ENCODE data around the gene KCNS1. TPM values are rescaled to one million over a fixed set of nuclear protein-coding genes. Genes with fewer than 3 reads are reported as not detected.

KCNS1 gene
- total RNA-seq, 1 experiment from 2014 or later: not detected

GRCh38 chr20:45095805-45096238, 5.1 kb downstream of the KCNS1 start:
- POLR2A ChIA-PET: interaction anchor here (0.6 kb wide), 2 partner anchors 66 to 78 kb away, joined by 5 to 6 read pairs; no protein-coding TSS in a partner anchor

GRCh38 chr20:45094864-45095574, 5.9 kb downstream of the KCNS1 start:
- BruUV-seq (replicated peaks): no TSS peak
- ATAC-seq: no peak

More at GRCh38 chr20:45095805-45096238, 5.1 kb downstream of the KCNS1 start:
- ATAC-seq (peak; percentile 76), DNase-seq (ENCODE audit: low read depth, low spot score) (peak; percentile 55)
- H3K9me3 ChIP-seq (ENCODE audit: control insufficient read depth, insufficient read depth, low read depth, low read length): no peaks in the 10 kb centered on the region
- BruUV-seq (replicated peaks): no TSS peak
- no peaks in the 10 kb centered on the region for H3K4me1 ChIP-seq (ENCODE audit: control insufficient read depth, insufficient read depth, low read length)
- CTCF ChIA-PET: interaction anchor here (0.6 to 3.9 kb wide), 7 partner anchors 8 to 198 kb away, joined by 3 to 19 read pairs (median 4); no protein-coding TSS in a partner anchor
- H3K36me3 ChIP-seq (ENCODE audit: control insufficient read depth, insufficient read depth, low read length): no peaks in the 10 kb centered on the region
- no peak overlapping the region for H3K27ac ChIP-seq (ENCODE audit: low read length)
- intact Hi-C loops (cut with micrococcal nuclease; ENCODE audit: unreplicated experiment): loop anchor here (2.0 to 10.0 kb wide), 2 partner anchors 51 to 81 kb away; no protein-coding TSS in a partner anchor
- in situ Hi-C loops (cut with HindIII; ENCODE audit: low pct_unique_long_range_greater_than_20kb, low sequenced_read_pairs): no loop called here
- H3K27me3 ChIP-seq (ENCODE audit: control insufficient read depth, insufficient read depth, low read length): no peaks in the 10 kb centered on the region
- no peak overlapping the region for H3K4me3 ChIP-seq (ENCODE audit: low read depth in 2 of 2, low read length in 2 of 2)
- TF ChIP-seq CTCF (IDR thresholded peaks at IDR 0.05): peak; percentile 92
- TF ChIP-seq SIN3A (IDR thresholded peaks at IDR 0.05; ENCODE audit: borderline replicate concordance, insufficient read depth, low read depth, low read length): no peak
- 0 out of 2 replicates have a peak, but pooled peaks have one; percentile 27 for TF ChIP-seq TCF7L2 (IDR thresholded peaks at IDR 0.05; ENCODE audit: low read depth, low read length)

More at GRCh38 chr20:45094864-45095574, 5.9 kb downstream of the KCNS1 start:
- H3K4me3 ChIP-seq (ENCODE audit: low read depth in 2 of 2, low read length in 2 of 2): no peak overlapping the region
- intact Hi-C loops (cut with micrococcal nuclease; ENCODE audit: unreplicated experiment): loop anchor here (10.0 kb wide), 1 partner anchor 80 kb away; no protein-coding TSS in a partner anchor
- no peaks in the 10 kb centered on the region for H3K27me3 ChIP-seq (ENCODE audit: control insufficient read depth, insufficient read depth, low read length)
- H3K36me3 ChIP-seq (ENCODE audit: control insufficient read depth, insufficient read depth, low read length): no peaks in the 10 kb centered on the region
- no peak for DNase-seq (ENCODE audit: low read depth, low spot score)
- H3K4me1 ChIP-seq (ENCODE audit: control insufficient read depth, insufficient read depth, low read length): no peaks in the 10 kb centered on the region
- ChIA-PET POLR2A (no interaction called here), CTCF (interaction anchor here (1.3 to 3.9 kb wide), 5 partner anchors 8 to 199 kb away, joined by 3 to 19 read pairs (median 8); no protein-coding TSS in a partner anchor)
- no peak for TF ChIP-seq TCF7L2 (IDR thresholded peaks at IDR 0.05; ENCODE audit: low read depth, low read length)
- TF ChIP-seq SIN3A (IDR thresholded peaks at IDR 0.05; ENCODE audit: borderline replicate concordance, insufficient read depth, low read depth, low read length): no peak
- TF ChIP-seq CTCF (IDR thresholded peaks at IDR 0.05): no peak
- no peak for TF ChIP-seq POLR2AphosphoS5 (IDR thresholded peaks at IDR 0.05; ENCODE audit: low read depth, low read length)
- TF ChIP-seq, protein P1, sequence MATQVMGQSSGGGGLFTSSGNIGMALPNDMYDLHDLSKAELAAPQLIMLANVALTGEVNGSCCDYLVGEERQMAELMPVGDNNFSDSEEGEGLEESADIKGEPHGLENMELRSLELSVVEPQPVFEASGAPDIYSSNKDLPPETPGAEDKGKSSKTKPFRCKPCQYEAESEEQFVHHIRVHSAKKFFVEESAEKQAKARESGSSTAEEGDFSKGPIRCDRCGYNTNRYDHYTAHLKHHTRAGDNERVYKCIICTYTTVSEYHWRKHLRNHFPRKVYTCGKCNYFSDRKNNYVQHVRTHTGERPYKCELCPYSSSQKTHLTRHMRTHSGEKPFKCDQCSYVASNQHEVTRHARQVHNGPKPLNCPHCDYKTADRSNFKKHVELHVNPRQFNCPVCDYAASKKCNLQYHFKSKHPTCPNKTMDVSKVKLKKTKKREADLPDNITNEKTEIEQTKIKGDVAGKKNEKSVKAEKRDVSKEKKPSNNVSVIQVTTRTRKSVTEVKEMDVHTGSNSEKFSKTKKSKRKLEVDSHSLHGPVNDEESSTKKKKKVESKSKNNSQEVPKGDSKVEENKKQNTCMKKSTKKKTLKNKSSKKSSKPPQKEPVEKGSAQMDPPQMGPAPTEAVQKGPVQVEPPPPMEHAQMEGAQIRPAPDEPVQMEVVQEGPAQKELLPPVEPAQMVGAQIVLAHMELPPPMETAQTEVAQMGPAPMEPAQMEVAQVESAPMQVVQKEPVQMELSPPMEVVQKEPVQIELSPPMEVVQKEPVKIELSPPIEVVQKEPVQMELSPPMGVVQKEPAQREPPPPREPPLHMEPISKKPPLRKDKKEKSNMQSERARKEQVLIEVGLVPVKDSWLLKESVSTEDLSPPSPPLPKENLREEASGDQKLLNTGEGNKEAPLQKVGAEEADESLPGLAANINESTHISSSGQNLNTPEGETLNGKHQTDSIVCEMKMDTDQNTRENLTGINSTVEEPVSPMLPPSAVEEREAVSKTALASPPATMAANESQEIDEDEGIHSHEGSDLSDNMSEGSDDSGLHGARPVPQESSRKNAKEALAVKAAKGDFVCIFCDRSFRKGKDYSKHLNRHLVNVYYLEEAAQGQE (IDR thresholded peaks at IDR 0.05; ENCODE audit: insufficient read depth in 1 of 2, low read depth in 2 of 2, low read length in 1 of 2): no peak
- in situ Hi-C loops (cut with HindIII; ENCODE audit: low pct_unique_long_range_greater_than_20kb, low sequenced_read_pairs): no loop called here
- no peak overlapping the region for H3K27ac ChIP-seq (ENCODE audit: low read length)
- H3K9me3 ChIP-seq (ENCODE audit: control insufficient read depth, insufficient read depth, low read depth, low read length): no peaks in the 10 kb centered on the region

All from Panc1 (cell line).